ENCODE measurements around the gene LGALS7B. TPM values are rescaled to one million over a fixed set of nuclear protein-coding genes. Genes with fewer than 3 reads are reported as not detected.
"Not testable (repeated sequence)": the region's sequence is repeated elsewhere in the genome, so short reads cannot be mapped to it uniquely, and the experiment has no call there.

The LGALS7B gene
- total and polyA plus RNA-seq, 8 donors, result 0.49 to 2.0 (median 1.4) TPM; not detected in 2

DNA sequence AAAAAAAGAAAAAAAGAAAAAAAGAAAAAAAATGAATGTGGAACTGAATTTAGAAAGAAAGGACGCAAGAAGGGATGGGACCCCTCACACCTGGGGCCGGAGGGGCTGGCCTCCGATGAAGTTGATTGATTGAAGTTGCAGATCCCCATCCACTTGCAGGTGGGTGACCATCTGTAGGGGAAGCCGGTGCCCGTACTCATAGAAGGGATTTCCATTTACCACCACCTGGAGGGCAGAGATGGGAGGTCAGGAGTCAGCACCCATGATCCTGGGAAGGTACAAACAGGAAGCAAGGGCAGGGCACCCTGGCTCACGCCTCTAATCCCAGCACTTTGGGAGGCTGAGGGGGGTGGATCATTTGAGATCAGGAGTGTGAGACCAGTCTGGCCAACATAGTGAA is 17.4 kb downstream of the LGALS7B start:
- H3K4me3 ChIP-seq, result no peak overlapping the region
- TF ChIP-seq, protein P1, sequence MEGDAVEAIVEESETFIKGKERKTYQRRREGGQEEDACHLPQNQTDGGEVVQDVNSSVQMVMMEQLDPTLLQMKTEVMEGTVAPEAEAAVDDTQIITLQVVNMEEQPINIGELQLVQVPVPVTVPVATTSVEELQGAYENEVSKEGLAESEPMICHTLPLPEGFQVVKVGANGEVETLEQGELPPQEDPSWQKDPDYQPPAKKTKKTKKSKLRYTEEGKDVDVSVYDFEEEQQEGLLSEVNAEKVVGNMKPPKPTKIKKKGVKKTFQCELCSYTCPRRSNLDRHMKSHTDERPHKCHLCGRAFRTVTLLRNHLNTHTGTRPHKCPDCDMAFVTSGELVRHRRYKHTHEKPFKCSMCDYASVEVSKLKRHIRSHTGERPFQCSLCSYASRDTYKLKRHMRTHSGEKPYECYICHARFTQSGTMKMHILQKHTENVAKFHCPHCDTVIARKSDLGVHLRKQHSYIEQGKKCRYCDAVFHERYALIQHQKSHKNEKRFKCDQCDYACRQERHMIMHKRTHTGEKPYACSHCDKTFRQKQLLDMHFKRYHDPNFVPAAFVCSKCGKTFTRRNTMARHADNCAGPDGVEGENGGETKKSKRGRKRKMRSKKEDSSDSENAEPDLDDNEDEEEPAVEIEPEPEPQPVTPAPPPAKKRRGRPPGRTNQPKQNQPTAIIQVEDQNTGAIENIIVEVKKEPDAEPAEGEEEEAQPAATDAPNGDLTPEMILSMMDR (IDR thresholded peaks at IDR 0.05), result no peak
- no peaks in the 10 kb centered on the region for H3K9me3 ChIP-seq
- no peaks in the 10 kb centered on the region for H3K4me1 ChIP-seq
- H3K36me3 ChIP-seq, result peaks cover 0 to 8% of the 10 kb centered on the region in 2 donors
- H3K27ac ChIP-seq, result no peak overlapping the region
- DNase-seq, result no peak
- no peak for ATAC-seq
- intact Hi-C loops (cut with DNase I), result no loop called here
- no peaks in the 10 kb centered on the region for H3K27me3 ChIP-seq

DNA sequence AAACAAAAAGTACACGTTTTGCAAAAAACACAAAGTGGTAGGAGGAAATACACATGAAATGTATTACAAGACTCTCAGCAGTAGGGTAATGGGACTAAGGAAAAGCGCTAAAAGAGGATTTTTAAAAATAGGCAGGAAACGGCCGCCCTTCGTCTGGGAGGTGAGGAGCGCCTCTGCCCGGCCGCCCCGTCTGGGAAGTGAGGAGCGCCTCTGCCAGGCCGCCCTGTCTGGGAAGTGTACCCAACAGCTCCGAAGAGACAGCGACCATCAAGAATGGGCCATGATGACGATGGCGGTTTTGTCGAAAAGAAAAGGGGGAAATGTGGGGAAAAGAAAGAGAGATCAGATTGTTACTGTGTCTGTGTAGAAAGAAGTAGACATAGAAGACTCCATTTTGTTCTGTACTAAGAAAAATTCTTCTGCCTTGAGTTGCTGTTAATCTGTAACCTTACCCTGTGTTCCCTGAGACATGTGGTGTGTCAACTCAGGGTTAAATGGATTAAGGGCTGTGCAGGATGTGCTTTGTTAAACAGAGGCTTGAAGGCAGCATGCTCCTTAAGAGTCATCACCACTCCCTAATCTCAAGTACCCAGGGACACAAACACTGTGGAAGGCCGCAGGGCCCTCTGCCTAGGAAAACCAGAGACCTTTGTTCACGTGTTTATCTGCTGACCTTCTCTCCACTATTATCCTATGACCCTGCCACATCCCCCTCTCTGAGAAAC is 18.5 kb downstream of the LGALS7B start:
- DNase-seq; H3K4me1 ChIP-seq; H3K27me3 ChIP-seq; H3K36me3 ChIP-seq; H3K4me3 ChIP-seq; H3K9me3 ChIP-seq; intact Hi-C loops (cut with DNase I): not testable (repeated sequence)
- peak; percentile 41 for ATAC-seq
- H3K27ac ChIP-seq, result peak overlapping the region in 1 of 2 donors; percentile 33

DNA sequence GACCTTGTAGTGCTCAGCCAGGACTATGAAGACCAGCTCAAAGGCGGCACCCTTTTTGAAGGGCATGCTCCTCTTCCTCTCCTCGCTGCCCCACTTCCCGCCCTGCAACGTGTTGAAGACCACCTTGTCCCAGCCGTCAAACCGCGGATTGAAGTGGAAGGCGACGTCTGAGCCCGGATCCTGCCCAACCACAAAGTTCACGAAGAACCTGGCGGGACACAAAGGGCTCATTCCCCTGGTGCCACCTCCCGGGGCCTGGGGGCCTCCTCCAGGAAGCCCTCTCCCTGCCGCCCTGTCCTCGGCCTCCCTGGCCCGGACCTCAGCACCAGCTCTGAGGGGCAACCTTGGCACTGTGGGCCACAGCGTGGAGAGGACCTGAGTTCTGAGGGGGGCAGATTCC is 19.7 kb downstream of the LGALS7B start:
- ATAC-seq (no peak), DNase-seq (no peak)
- intact Hi-C loops (cut with DNase I), result no loop called here
- no peaks in the 10 kb centered on the region for H3K27me3 ChIP-seq
- no peaks in the 10 kb centered on the region for H3K36me3 ChIP-seq
- H3K4me3 ChIP-seq, result no peak overlapping the region
- TF ChIP-seq, protein P1 (IDR thresholded peaks at IDR 0.05), result no peak
- H3K27ac ChIP-seq, result no peak overlapping the region
- no peaks in the 10 kb centered on the region for H3K9me3 ChIP-seq
- no peaks in the 10 kb centered on the region for H3K4me1 ChIP-seq

DNA sequence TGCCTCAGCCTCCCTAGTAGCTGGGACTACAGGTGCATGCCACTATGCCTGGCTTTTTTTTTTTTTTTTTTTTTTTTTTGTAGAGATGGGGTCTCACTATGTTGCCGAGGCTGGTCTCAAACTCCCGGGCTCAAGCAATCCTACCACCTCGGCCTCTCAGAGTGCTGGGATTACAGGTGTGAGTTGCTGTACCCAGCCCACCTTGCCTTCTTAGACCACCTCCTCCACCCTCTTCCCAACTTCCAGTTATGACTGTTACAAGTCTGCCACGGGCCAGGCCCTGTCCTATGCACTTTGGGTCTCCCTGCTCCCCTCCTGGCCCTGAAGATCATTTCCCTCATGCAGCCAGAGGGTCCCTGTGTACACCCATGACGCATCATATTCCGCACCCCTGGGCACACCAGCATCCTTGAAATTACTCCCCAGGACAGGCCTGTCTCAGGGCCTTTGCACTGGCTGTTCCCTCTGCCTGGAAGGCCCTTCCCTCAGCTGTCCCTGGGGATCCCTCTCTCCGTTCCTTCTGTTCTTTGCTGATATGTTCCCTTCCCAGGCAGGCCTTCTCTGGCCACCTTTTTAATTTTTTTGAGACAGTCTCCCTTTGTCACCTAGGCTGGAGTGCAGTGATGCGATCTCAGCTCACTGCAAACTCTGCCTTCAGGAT is 20.7 kb downstream of the LGALS7B start:
- ATAC-seq, result no peak
- no peak for DNase-seq
- H3K9me3 ChIP-seq, result no peaks in the 10 kb centered on the region
- H3K27me3 ChIP-seq, result no peaks in the 10 kb centered on the region
- TF ChIP-seq, protein P1 (IDR thresholded peaks at IDR 0.05), result no peak
- intact Hi-C loops (cut with DNase I), result no loop called here
- peaks cover 0 to 5% of the 10 kb centered on the region in 2 donors for H3K36me3 ChIP-seq
- no peak overlapping the region for H3K27ac ChIP-seq
- H3K4me1 ChIP-seq, result no peaks in the 10 kb centered on the region
- H3K4me3 ChIP-seq, result no peak overlapping the region

DNA sequence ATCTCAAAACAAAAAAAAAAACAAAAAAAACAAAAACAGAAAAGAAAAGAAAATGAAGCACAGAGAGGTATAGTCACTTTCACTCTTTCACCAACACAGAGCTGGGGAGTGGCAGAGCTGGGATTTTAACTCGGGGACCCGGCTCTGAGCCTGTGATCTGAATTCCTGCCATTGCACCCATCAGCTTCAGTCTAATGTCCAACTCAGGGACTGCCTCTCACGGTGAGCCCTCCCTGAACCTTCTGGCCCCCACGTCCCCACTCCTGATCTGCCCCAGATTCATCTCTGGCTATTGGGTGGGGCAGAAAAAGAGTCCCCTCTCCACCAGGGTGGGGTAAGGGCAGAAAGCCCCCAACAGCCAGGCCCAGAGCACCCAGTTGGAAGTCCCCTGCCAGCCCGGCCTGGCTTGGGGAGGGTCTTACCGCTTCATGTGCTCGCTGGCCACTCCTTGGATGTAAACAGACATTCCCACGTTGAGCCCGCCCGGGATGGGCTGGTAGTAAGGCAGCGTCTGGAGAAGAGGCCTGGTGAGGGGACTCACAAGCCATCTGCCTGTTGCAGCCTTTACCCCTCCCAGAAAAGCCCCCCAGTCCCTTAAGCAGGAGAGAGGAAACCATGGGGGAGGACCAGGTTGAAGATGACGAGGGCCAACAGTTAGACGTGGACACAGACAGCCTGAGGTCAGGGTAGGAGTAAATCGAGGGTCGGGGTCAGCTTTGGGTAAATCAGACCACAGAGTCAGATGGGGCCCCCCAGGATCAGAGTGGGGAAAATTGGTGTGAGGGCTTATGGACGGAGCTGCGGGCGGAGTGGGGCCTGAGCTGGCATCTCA is 23.2 kb downstream of the LGALS7B start:
- Histone ChIP-seq H3K4me1 (no peaks in the 10 kb centered on the region), H3K27me3 (no peaks in the 10 kb centered on the region), H3K4me3 (no peak overlapping the region), H3K27ac (no peak overlapping the region), H3K36me3 (peaks cover 0 to 30% of the 10 kb centered on the region in 2 donors), H3K9me3 (no peaks in the 10 kb centered on the region)
- TF ChIP-seq, protein P1 (IDR thresholded peaks at IDR 0.05), result no peak
- DNase-seq (no peak), ATAC-seq (no peak)
- intact Hi-C loops (cut with DNase I), result no loop called here

All from left lung (tissue), 10 donors.